HG02870 (cell line): ENCODE data around the gene ENTR1.
"Not testable (repeated sequence)": the region's sequence is repeated elsewhere in the genome, so short reads cannot be mapped to it uniquely, and the experiment has no call there.

Experiments used
- ATAC-seq: cut with Tn5 transposase; IDR thresholded peaks from one replicate; pipeline ENCODE4 v1.9.1; 2021; ENCODE audit warnings: mild to moderate bottlenecking, moderate library complexity; ENCODE audit not compliant: unreplicated experiment

ENTR1 gene

GRCh38 chr9:136438548-136439480 is 28.4 kb upstream of the ENTR1 start:
- ATAC-seq: peak; percentile 37

GRCh38 chr9:136437839-136438547 is 27.6 kb upstream of the ENTR1 start:
- no peak for ATAC-seq

GRCh38 chr9:136437430-136437829 is 27.0 kb upstream of the ENTR1 start:
- no peak for ATAC-seq

GRCh38 chr9:136436055-136436634 is 25.7 kb upstream of the ENTR1 start:
- no peak for ATAC-seq

- ATAC-seq: no peak
These were observed 24.3 kb upstream of the ENTR1 start for GRCh38 chr9:136434580-136435169.

- ATAC-seq: no peak
These were observed 23.6 kb upstream of the ENTR1 start for GRCh38 chr9:136433849-136434579.

GRCh38 chr9:136433043-136433715 is 22.8 kb upstream of the ENTR1 start:
- ATAC-seq: no peak

- ATAC-seq: no peak
These were observed 22.2 kb upstream of the ENTR1 start for GRCh38 chr9:136432591-136432990.

- no peak for ATAC-seq
These were observed 21.5 kb upstream of the ENTR1 start for GRCh38 chr9:136431782-136432350.

- ATAC-seq: no peak
These were observed 20.3 kb upstream of the ENTR1 start for GRCh38 chr9:136430588-136431234.

- ATAC-seq: no peak
These were observed 19.5 kb upstream of the ENTR1 start for GRCh38 chr9:136429683-136430491.

GRCh38 chr9:136429075-136429628 is 18.7 kb upstream of the ENTR1 start:
- no peak for ATAC-seq

GRCh38 chr9:136426787-136427186 is 16.4 kb upstream of the ENTR1 start:
- no peak for ATAC-seq

GRCh38 chr9:136425367-136425766 is 15.0 kb upstream of the ENTR1 start:
- ATAC-seq: not testable (repeated sequence)

GRCh38 chr9:136424750-136425362 is 14.4 kb upstream of the ENTR1 start:
- no peak for ATAC-seq

- no peak for ATAC-seq
These were observed 13.2 kb upstream of the ENTR1 start for GRCh38 chr9:136423432-136424146.

GRCh38 chr9:136422876-136423275 is 12.5 kb upstream of the ENTR1 start:
- ATAC-seq: no peak
